ENCODE data around the gene SLA2.
"Not testable (repeated sequence)": the region's sequence is repeated elsewhere in the genome, so short reads cannot be mapped to it uniquely, and the experiment has no call there.

Gene SLA2

DNA sequence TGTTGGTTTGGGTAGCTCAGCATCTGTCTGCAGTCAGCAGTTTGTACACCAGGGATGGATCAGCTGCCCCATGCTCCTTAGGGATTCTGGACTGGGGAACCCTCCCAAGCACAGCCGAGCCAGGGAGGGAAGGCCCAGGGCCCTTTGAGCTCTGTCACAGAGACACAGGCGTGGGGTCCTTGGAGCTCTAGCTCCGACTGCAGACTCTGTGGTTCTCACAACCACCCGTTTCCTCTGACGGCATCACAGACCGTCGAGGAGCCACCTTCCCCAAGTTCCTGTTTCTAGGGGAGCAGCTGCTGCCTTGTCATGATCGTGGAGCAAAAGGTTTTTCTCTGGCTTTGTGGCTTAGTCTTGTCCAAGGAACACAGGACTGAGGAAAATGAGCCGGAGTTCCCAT lies at the start of gene SLA2:
Gene SLA2, minus strand, starts transcription at position 199 of the 400 bp plus-strand sequence. CDS start 4,861 bp downstream, outside the sequence.
- DNase-seq (ENCODE audit: low read depth), result no peak

DNA sequence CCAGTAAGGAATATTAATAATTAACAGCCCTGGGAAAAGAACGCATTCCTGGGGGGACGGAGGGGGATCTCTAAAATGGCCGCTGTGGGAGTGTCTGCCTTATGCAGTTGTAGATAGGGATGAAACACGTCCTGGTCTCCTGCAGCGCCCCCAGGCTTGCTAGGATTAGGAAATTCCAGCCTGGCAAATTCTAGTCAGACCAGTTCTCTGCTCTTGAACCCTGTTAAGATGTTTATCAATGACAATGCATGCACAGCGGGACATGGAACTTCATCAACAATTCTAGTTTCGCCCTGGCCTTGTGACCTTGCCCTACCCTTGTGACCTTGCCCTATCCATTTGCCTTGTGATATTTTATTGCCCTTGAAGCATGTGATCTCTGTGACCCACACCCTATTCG lies 49.5 kb upstream of the SLA2 start:
- not testable (repeated sequence) for DNase-seq (ENCODE audit: low read depth)

DNA sequence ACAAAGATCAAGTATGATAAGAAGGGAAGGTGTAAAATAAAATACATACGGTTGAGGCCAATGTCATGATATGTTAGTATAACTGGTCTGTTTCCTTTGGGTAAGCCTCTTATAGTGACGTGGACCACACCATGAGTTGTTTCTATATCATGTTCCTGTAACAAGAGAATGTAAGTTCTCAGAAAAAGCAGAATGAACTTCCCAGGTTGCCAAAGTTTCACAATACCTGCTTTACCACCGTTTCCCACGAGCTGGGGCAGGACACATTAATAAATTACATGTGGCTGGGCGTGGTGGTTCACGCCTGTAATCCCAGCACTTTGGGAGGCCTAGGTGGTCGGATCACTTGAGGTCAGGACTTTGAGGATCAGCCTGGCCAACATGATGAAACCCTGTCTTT lies 42.6 kb upstream of the SLA2 start:
- no peak for DNase-seq (ENCODE audit: low read depth)

GRCh38 chr20:36687850-36688249 lies 41.9 kb upstream of the SLA2 start:
- no peak for DNase-seq (ENCODE audit: low read depth)

DNA sequence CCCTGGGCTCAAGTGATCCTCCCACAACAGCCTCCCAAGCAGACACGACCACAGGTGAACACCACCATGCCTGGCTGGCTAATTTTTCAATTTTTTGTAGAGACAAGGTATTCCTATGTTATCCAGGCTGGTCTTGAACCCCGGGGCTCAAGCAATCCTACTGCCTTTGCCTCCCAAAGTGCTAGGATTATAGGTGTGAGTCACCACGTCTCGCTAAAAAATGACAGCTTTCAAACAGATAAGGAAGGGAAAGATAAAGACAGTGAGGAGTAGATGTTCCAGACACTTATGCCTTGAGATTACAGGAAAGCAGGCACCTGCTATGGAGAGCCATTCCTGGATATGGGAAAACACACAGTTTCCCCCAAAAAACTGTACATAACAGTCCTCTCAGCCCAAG lies 40.9 kb upstream of the SLA2 start:
- no peak for DNase-seq (ENCODE audit: low read depth)

DNA sequence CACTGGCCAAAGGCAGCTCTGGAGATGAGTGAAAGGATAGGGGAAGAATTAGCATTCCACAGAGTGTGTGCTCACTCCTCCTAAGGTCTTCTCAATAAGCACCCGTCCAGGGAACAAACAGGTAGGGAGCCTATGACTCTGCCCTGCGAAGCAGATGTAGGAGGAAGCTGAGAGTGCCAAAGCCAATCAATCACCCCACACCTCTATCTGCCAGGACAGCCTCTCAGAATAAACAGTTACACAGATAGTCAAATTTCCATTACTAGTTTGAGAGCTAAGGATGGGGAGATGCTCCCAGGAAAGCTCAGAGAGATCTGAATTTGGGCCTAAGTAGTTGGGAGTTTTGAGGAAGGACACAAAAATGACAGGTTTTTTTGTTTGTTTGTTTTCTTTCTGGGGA lies 40.5 kb upstream of the SLA2 start:
- no peak for DNase-seq (ENCODE audit: low read depth)

GRCh38 chr20:36684747-36685146 lies 38.8 kb upstream of the SLA2 start:
- DNase-seq (ENCODE audit: low read depth), result no peak

GRCh38 chr20:36682311-36682710 lies 36.3 kb upstream of the SLA2 start:
- no peak for DNase-seq (ENCODE audit: low read depth)

DNA sequence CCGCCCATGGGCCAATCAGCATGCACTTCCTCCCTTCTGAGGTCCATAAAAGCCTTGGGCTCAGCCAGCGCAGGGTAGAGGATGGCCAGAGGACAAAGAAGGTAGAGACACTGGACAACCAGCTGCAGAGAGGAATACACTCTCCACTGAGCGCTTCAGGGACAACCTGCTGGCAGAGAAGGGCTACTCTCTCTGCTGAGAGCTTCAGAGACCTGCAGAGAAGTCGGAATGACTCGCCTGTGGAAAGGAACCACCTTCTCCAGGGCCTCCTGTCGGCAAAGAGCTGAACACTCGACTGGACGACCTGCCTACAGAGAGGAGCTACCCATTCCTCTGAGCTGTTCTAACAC lies 31.4 kb upstream of the SLA2 start:
- no peak for DNase-seq (ENCODE audit: low read depth)

- no peak for DNase-seq (ENCODE audit: low read depth)
Measured at GRCh38 chr20:36676701-36677421, 30.9 kb upstream of the SLA2 start.

DNA sequence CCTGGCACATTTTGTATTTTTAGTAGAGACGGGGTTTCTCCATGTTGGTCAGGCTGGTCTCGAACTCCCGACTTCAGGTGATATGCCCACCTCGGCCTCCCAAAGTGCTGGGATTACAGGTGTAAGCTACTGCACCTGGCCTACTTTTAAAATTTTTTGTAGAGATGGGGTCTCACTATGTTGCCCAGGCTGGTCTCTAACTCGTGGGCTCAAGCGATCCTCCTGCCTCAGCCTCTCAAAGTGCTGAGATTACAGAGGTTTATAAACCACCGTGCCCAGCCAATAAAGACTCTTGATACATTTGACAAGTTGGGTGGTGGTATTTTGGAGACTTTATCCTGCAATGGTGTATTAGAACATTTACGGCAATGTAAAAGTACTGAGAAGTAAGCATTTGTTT lies 29.5 kb upstream of the SLA2 start:
- not testable (repeated sequence) for DNase-seq (ENCODE audit: low read depth)

- DNase-seq (ENCODE audit: low read depth), result no peak
Measured at GRCh38 chr20:36672991-36673390, 27.0 kb upstream of the SLA2 start.

DNA sequence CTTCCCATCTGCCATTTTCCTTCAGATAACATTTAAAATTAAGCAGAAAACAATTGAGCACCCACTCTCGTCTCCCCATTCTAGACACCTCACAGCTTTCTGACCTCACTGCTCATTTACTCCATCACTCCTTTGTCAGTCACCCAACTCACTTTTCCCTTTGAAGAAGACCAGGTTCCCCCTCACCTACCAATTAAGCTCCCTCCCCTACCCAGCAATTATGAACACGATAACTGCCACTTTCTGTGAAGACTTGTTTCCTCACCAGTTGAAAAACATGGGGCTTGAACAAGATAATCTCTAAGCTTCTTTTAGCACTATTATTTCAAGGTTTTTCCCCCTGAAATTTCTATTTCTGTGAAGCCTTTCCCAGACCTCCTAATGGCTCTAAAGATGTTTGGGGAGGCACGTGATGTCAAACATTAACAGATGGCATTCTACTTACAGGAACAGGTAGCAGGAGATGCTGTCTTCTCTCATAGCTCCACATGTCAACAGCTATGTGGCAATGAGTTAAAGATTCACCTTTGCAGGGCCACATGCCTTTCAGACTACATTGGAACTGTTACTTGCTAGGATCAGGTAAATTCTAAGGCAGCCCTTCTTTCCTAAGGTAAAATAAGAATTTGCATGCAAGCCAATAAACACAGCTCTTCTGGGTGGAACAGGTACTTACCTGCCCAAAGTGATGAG lies 24.8 kb upstream of the SLA2 start:
- no peak for DNase-seq (ENCODE audit: low read depth)

DNA sequence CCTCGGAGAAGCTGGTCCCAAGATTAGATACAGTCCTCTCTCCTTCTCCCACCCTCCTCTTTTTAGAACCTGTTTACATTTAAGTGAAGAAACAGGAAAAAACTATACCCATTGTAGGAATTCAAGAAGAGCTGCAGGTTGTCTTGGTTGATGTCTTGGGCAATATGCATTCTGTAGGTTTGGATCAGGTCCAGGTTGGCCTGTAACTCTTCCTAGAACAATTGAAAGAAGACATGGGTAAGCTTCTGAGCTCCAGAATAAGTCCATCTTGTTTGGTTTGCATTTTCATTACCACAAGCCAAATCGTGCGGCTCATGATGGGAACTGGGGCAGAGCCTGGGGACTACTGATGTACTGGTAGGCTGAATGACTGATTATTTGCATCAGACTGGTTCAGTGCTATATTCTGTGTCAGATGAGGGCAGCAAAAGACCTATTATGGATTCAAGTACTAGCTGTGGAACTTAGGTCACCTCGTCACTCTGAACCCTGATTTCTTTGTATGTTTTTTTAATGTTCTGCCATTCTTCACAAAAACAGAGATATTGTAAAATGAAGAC lies 20.3 kb upstream of the SLA2 start:
- no peak for DNase-seq (ENCODE audit: low read depth)

GRCh38 chr20:36663031-36663430 lies 17.0 kb upstream of the SLA2 start:
- no peak for DNase-seq (ENCODE audit: low read depth)

DNA sequence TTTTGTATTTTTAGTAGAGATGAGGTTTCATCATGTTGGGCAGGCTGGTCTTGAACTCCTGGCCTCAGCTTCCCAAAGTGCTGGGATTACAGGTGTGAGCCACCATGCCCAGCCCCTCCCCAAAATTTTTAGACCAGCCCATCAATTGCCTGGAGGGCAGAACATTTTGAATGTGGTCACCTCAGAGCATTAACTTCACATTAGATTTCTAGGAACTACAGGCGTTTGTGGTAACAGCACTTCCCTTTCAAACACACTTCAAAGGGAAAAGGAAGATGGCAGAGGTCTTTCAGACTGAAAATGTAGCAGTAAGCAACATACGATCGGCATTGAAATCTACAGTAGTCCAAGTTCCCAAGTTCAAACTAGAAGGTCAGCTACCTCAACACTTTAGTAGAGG lies 12.3 kb upstream of the SLA2 start:
- DNase-seq (ENCODE audit: low read depth), result no peak

DNA sequence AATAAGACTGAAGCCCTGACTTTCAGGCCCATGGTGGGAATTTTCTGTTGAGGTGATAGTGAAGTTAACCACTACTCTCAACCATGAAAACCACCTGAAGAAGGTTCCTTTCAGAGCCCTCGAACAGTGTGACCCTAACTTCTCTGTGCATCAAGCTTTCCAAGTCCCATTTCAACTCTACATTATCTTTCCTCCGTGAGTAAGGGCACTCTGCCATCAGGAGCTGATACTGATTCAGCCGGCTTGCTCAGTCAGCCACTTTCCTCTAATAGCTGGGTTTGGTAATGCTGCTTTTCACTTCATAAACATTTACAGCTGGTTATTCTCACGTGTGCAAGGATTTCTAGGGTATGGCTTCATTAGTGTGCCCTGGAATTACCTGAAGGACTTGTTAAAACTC lies 10.7 kb upstream of the SLA2 start:
- no peak for DNase-seq (ENCODE audit: low read depth)

DNA sequence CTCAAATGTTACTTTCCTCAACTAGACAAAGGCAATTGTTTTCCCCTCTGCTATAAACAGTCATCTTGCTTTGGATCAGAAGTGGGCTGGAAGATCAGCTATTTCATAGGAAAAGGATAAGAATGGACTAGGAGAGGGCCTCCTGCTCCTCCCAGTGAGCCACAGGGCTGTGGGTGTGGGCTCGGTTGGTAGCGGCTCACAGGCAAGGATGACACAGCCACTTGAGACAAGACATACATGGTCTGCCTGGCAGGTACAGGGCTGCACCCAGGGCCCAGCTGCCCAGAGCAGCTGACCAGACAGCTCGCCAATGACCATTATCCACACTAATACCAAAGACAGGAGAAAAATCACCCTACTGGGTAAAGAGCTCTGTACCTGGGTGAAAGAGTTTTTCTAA lies 9.0 kb upstream of the SLA2 start:
- no peak for DNase-seq (ENCODE audit: low read depth)

- DNase-seq (ENCODE audit: low read depth), result no peak
Measured at GRCh38 chr20:36654506-36654905, 8.5 kb upstream of the SLA2 start.

DNA sequence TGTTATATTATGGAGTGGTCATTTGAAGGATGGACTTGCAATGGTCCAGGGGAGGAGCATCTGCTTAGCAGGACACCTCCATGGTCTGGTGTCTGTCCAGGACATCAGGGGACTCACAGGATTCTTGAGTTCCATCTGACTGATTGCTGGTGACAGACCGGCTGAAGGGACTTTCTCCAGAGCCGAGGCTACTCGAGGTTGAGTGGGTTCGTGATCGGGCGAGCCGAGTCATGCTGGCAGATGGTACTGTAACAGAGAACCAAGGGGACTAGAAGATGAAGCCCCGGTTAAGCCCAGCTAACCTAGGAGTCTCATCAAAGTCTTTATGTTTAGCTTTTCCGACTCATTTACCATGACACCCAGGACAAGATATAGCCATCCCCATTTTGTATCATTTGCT lies 7.5 kb upstream of the SLA2 start:
- no peak for DNase-seq (ENCODE audit: low read depth)

GRCh38 chr20:36647196-36648121 lies 1.5 kb upstream of the SLA2 start:
- no peak for DNase-seq (ENCODE audit: low read depth)

GRCh38 chr20:36646678-36647077 lies 682 bp upstream of the SLA2 start:
- DNase-seq (ENCODE audit: low read depth), result no peak

DNA sequence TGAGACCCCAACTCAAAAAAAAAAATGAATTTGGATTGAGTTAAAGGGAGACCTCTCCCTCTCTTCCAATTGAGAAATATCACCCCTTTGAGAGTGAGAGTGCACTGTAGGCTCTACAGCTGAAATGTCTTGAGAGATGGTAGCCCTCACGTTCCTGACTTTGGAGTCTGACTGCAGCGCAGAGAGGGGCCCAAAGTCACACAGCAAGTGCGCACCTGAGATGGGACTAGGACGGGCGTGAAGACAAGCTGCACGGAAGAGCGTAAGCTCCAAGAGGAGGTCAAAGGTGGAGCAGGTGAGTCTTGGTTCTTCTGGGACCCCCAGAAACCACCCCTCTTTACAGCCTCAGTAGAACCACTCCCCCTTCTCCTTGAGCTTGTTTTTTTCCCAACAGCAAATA lies 643 bp downstream of the SLA2 start:
- DNase-seq (ENCODE audit: low read depth), result no peak

Measured in GM04503 (cell line).